ENCODE measurements around the gene AGAP1.

DNA sequence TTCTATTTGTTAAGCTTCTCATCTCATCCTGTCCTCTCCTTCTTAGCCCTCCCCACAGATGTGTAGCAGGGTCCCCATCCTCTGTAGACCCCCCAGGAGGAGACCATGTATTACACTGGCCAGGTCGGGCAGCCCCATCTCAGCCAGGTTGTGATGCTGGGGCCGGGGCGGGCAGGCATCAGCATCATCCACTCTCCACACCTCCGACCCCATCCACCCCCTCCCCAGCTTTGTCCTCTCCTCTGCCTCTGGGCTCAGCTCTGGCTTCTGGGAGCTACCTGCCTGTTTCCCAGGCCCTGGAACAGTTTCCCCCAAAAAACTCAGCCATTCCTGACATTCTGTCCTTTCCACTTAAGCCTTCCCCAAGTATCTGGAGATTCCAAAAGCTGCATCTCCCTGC lies 625.2 kb downstream of the AGAP1 start:
- TF ChIP-seq, protein P1, sequence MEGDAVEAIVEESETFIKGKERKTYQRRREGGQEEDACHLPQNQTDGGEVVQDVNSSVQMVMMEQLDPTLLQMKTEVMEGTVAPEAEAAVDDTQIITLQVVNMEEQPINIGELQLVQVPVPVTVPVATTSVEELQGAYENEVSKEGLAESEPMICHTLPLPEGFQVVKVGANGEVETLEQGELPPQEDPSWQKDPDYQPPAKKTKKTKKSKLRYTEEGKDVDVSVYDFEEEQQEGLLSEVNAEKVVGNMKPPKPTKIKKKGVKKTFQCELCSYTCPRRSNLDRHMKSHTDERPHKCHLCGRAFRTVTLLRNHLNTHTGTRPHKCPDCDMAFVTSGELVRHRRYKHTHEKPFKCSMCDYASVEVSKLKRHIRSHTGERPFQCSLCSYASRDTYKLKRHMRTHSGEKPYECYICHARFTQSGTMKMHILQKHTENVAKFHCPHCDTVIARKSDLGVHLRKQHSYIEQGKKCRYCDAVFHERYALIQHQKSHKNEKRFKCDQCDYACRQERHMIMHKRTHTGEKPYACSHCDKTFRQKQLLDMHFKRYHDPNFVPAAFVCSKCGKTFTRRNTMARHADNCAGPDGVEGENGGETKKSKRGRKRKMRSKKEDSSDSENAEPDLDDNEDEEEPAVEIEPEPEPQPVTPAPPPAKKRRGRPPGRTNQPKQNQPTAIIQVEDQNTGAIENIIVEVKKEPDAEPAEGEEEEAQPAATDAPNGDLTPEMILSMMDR (IDR thresholded peaks at IDR 0.05): no peak
- TF ChIP-seq POLR2A (IDR thresholded peaks at IDR 0.05): no peak
